ENCODE data around the gene FBN1. TPM values are rescaled to one million over a fixed set of nuclear protein-coding genes. Genes with fewer than 3 reads are reported as not detected.
A peak's percentile ranks its signal among the peaks of the same experiment; 100 is the strongest.

The FBN1 gene
- total RNA-seq, 1 donor from 2014 or later = 102 TPM

DNA sequence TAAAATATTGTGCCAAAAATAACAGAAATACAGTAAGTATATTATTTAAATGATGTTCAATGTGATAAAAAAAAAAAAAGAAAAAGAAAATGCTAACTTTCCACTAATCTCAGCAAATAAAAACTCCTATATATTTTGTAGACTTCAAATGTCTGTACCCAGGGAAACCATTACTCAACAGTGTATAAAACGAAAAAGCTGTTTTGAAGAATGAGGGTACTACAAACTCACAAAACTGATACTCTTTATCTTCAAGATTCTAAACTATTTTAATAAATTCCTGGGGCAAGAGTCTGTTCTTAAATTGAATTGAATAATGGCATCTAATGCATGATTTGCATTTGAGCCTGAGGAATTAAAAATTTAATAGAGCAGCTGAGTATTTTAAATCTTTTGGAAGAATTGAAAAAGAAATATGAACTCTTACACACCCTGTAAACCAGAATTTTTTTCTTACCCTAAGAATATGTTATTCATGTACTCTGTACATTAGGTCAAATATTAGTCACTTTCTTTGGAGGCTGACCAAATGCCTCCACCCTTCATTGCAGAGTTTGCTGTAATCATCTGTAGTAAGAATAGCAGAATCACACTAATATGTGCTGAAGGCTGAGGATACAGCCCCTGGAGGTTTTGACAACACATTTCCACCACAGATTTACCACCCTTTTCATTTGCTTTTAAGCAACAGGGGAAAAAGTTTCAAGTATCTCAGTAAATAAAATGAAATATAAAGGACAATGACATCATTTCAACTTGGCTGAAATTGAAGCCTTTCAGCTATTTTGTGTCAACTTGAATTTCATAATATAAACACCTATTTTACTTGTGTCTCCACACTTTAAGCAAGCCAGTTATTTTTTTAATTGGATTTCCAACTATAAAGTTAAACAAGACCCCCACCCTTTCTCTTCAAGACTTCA lies 79.7 kb downstream of the FBN1 start:
- no peak overlapping the region for H3K4me3 ChIP-seq
- H3K36me3 ChIP-seq = no peaks in the 10 kb centered on the region
- H3K27me3 ChIP-seq = no peaks in the 10 kb centered on the region
- intact Hi-C loops (cut with DNase I) = no loop called here
- TF ChIP-seq POLR2AphosphoS5 (IDR thresholded peaks at IDR 0.05; ENCODE audit: insufficient read depth in 1 of 2, low read depth in 1 of 2) = peak in 1 of 2 donors; percentile 55
- TF ChIP-seq, protein P1, sequence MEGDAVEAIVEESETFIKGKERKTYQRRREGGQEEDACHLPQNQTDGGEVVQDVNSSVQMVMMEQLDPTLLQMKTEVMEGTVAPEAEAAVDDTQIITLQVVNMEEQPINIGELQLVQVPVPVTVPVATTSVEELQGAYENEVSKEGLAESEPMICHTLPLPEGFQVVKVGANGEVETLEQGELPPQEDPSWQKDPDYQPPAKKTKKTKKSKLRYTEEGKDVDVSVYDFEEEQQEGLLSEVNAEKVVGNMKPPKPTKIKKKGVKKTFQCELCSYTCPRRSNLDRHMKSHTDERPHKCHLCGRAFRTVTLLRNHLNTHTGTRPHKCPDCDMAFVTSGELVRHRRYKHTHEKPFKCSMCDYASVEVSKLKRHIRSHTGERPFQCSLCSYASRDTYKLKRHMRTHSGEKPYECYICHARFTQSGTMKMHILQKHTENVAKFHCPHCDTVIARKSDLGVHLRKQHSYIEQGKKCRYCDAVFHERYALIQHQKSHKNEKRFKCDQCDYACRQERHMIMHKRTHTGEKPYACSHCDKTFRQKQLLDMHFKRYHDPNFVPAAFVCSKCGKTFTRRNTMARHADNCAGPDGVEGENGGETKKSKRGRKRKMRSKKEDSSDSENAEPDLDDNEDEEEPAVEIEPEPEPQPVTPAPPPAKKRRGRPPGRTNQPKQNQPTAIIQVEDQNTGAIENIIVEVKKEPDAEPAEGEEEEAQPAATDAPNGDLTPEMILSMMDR (IDR thresholded peaks at IDR 0.05) = no peak
- no peak overlapping the region for H3K27ac ChIP-seq
- H3K4me1 ChIP-seq = peaks cover 37% of the 10 kb centered on the region
- DNase-seq (ENCODE audit: extremely low spot score in 2 of 2) = no peak
- H3K9me3 ChIP-seq = no peaks in the 10 kb centered on the region

DNA sequence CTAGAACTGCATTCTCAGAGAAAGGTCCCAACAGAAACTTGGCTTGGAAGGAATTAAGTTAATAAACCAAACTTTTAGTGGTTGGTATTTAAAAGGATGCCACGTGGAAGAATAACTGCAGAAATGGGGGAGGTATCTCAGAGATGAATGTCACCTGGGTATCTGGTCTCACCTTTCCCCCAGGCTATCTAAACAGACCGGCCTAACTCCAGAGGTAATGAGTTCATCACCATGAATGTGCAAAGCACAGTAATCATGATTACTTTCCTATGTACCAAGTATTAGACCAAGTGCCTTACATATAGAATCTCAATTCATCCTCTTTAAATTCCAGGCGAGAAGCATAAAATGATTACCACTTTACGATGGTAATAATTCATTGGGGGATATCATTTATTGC lies 80.8 kb downstream of the FBN1 start:
- peaks cover 39% of the 10 kb centered on the region for H3K4me1 ChIP-seq
- no peak overlapping the region for H3K4me3 ChIP-seq
- no peaks in the 10 kb centered on the region for H3K36me3 ChIP-seq
- no peak for DNase-seq (ENCODE audit: extremely low spot score in 2 of 2)
- TF ChIP-seq, protein P1 (IDR thresholded peaks at IDR 0.05) = no peak
- no peak for TF ChIP-seq POLR2A (IDR thresholded peaks at IDR 0.05)
- TF ChIP-seq POLR2AphosphoS5 (IDR thresholded peaks at IDR 0.05; ENCODE audit: insufficient read depth in 1 of 2, low read depth in 1 of 2) = no peak
- no peaks in the 10 kb centered on the region for H3K9me3 ChIP-seq
- intact Hi-C loops (cut with DNase I) = no loop called here
- no peaks in the 10 kb centered on the region for H3K27me3 ChIP-seq
- no peak overlapping the region for H3K27ac ChIP-seq

DNA sequence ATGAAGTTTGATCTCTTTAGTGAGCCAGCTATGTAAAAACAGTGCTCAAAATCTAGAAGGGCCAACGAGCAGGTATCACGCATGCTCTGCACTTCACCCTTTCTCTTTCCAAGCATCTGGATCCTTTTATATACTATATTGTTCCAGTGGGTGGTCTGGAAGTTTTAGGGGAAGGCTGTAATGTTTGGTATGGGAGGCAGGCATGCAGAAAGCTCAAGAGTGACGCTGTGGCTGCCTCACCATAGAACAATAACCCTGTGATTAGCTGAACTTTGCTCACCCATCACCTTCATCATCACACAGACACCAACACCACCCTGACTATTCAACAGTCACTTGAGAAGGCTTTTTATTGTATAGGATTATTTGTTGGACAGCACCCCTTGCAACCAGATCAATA lies 81.6 kb downstream of the FBN1 start:
- DNase-seq (ENCODE audit: extremely low spot score in 2 of 2) = no peak
- intact Hi-C loops (cut with DNase I) = no loop called here
- TF ChIP-seq POLR2A (IDR thresholded peaks at IDR 0.05) (no peak), POLR2AphosphoS5 (IDR thresholded peaks at IDR 0.05; ENCODE audit: insufficient read depth in 1 of 2, low read depth in 1 of 2) (no peak)
- TF ChIP-seq, protein P1 (IDR thresholded peaks at IDR 0.05) = no peak
- Histone ChIP-seq H3K36me3 (no peaks in the 10 kb centered on the region), H3K4me3 (no peak overlapping the region), H3K27me3 (no peaks in the 10 kb centered on the region), H3K27ac (no peak overlapping the region), H3K4me1 (peaks cover 47% of the 10 kb centered on the region), H3K9me3 (no peaks in the 10 kb centered on the region)

DNA sequence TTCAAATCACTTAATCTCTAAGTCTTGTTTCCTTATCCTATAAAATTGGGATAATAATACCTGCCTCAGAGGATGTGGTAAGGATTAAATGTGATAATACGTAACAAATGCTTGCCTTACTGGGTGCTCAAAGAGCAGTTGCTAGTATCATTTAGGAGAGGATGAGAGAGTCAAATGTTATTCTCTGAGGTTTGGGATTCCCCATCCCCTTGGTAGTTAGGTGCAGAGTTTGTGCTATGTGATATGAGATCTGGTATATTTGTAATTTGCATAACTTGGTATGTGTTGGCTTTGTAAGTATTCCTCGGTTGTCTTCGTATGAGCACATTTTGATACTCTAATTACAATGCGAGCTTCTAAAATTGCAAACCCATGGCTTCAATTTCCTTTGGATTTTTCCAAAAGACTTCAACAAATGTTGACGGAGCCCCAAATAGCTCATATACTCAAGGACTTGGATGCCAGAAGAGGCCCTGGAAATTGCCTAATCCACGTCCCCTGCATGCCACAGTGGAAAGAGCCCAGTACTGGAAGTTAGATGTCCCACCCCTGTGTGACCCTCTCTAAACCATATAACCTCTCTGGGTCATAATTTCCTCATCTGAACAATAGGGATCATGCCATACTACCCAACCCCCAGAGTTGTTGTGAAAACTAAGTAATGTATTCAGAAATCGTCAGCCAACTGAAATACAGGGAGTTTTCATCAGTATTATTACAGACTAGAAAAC lies 85.0 kb downstream of the FBN1 start:
- no peak for DNase-seq (ENCODE audit: extremely low spot score in 2 of 2)
- Histone ChIP-seq H3K27ac (peak overlapping the region; percentile 62), H3K4me3 (no peak overlapping the region), H3K4me1 (peaks cover 36% of the 10 kb centered on the region), H3K36me3 (no peaks in the 10 kb centered on the region), H3K9me3 (no peaks in the 10 kb centered on the region), H3K27me3 (no peaks in the 10 kb centered on the region)
- TF ChIP-seq, protein P1 (IDR thresholded peaks at IDR 0.05) = no peak
- peak in 1 of 2 donors; percentile 23 for TF ChIP-seq POLR2AphosphoS5 (IDR thresholded peaks at IDR 0.05; ENCODE audit: insufficient read depth in 1 of 2, low read depth in 1 of 2)
- TF ChIP-seq POLR2A (IDR thresholded peaks at IDR 0.05) = no peak
- intact Hi-C loops (cut with DNase I) = no loop called here

All from vagina (tissue), 2 donors.